Measurements from ENCODE around the gene ADM5. TPM values are rescaled to one million over a fixed set of nuclear protein-coding genes. Genes with fewer than 3 reads are reported as not detected.

ADM5 gene
- total and polyA plus RNA-seq, 5 donors from 2014 or later: 0.10 to 1.7 (median 0.34) TPM; not detected in 2

DNA sequence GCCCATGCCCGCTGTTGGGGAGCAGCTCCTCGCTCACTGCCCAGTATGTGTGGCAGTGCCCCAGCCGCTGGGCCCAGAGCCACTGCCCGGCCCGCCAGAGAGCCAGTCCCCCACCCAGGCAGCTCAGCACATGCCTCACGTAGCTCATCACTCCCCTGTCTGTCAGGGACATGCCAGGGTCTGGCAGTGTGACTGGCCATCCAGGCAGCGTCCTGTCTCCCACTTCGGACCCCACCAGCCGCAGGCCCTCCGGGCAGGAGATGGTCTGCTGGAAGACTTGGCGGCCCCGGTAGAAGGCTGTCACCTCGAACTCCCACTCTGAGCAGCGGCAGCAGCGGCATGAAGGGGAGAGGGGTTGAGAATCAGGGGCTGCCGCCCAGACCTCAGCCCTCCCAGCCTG lies 27.4 kb upstream of the ADM5 start:
- Mint-ChIP-seq H3K4me3 (peak overlapping the region in 2 of 4 donors; percentile 13 to 22), H3K36me3 (peaks cover 8% of the 10 kb centered on the region), H3K4me1 (peaks cover 0 to 62% (median 19%) of the 10 kb centered on the region in 4 donors), H3K9me3 (no peaks in the 10 kb centered on the region), H3K27me3 (peaks cover 6% of the 10 kb centered on the region), H3K27ac (peak overlapping the region in 2 of 3 donors; percentile 36 to 63)
- Histone ChIP-seq H3K36me3 (ENCODE audit: control insufficient read depth, insufficient read depth, low read length) (peaks cover 39% of the 10 kb centered on the region), H3K9me3 (ENCODE audit: control insufficient read depth in 2 of 2, low read length in 2 of 2) (no peaks in the 10 kb centered on the region), H3K27ac (ENCODE audit: insufficient read depth, low read length, poor library complexity, severe bottlenecking) (peak overlapping the region; percentile 87), H3K4me1 (ENCODE audit: control insufficient read depth, insufficient read depth, low read length, poor library complexity, severe bottlenecking) (peaks cover 38% of the 10 kb centered on the region), H3K27me3 (ENCODE audit: control insufficient read depth, insufficient read depth, low read length) (no peaks in the 10 kb centered on the region), H3K4me3 (ENCODE audit: low read depth, low read length) (no peak overlapping the region)
- ATAC-seq (ENCODE audit: low read depth in 2 of 2) (no peak), DNase-seq (no peak)

DNA sequence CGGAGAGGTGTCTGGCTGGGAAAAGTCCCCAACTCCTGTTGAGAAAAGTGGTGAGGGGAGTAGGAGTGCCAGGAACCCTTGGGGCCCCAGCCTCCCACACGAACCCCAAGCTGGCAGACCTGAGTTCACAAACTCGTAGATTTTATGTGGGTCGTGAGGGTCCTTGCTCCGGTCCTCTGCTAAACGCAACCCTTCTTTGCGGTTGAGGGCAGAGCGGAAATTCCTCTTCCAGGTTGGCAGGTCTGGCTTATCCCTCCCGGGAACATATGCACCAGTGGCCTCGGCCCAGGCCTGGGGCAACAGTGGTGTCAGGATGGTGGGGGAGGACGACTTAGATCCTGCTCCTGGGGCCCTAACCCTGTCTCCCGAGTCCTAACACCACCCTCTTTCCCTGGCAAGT lies 26.2 kb upstream of the ADM5 start:
- peaks cover 0 to 67% (median 21%) of the 10 kb centered on the region in 4 donors for H3K4me1 Mint-ChIP-seq
- peaks cover 38% of the 10 kb centered on the region for H3K4me1 ChIP-seq (ENCODE audit: control insufficient read depth, insufficient read depth, low read length, poor library complexity, severe bottlenecking)
- peaks cover 6% of the 10 kb centered on the region for H3K27me3 Mint-ChIP-seq
- peaks cover 6% of the 10 kb centered on the region for H3K36me3 Mint-ChIP-seq
- peak overlapping the region; percentile 83 for H3K4me3 ChIP-seq (ENCODE audit: low read depth, low read length)
- peaks cover 34% of the 10 kb centered on the region for H3K36me3 ChIP-seq (ENCODE audit: control insufficient read depth, insufficient read depth, low read length)
- H3K9me3 ChIP-seq (ENCODE audit: control insufficient read depth in 2 of 2, low read length in 2 of 2): no peaks in the 10 kb centered on the region
- peak overlapping the region in 2 of 3 donors; percentile 98 to 99 for H3K27ac Mint-ChIP-seq
- peak overlapping the region; percentile 87 for H3K27ac ChIP-seq (ENCODE audit: insufficient read depth, low read length, poor library complexity, severe bottlenecking)
- H3K27me3 ChIP-seq (ENCODE audit: control insufficient read depth, insufficient read depth, low read length): no peaks in the 10 kb centered on the region
- H3K9me3 Mint-ChIP-seq: no peaks in the 10 kb centered on the region
- DNase-seq (no peak), ATAC-seq (ENCODE audit: low read depth in 2 of 2) (no peak)
- peak overlapping the region in 3 of 4 donors; percentile 98 to 100 (median 99) for H3K4me3 Mint-ChIP-seq

DNA sequence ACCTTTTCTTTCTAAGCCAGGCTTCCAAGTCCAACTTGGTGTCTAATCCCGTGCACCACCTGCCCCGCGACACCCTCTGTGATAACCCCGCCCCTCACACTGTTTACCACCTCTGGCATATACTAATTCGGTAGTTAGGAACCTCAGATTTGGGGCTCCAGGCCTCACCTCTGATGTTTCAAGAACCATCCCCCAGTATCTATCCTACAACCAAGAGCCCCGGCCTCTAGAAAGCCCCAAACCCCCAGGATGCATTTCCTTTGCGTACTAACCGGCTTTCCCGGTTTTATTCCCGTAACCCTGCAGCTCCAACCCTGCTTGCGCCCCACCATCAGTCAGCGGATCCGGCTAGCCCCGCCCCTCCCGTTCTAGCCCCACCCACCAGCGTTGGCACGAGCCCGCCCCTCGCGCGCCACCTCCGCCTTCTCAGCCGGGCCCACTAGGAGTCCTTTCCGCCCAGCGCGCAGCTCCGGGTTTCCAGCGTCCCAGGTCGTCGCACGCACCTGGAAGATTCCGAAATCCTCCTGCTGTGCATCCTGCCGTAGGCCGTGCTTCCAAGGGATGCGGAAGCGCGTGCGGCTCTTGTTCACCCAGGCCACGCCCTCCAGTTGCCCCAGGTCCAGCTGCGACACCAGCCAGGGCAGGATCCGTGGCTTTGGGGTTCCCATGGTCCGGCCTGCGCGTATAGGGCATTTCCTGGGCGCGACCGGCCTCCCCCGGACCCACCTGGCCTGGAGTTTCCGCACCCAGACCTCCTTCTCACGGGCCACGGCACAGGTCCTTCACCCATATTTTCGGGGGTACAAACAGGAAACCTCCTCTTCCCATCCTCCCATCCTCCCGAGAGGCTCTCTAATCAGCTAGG lies 25.0 kb upstream of the ADM5 start:
- Mint-ChIP-seq H3K27ac (peak overlapping the region; percentile 97 to 99 (median 98)), H3K9me3 (no peaks in the 10 kb centered on the region), H3K4me1 (peaks cover 0 to 64% (median 21%) of the 10 kb centered on the region in 4 donors), H3K27me3 (peaks cover 6% of the 10 kb centered on the region), H3K4me3 (peak overlapping the region; percentile 93 to 100 (median 98)), H3K36me3 (peaks cover 6% of the 10 kb centered on the region)
- H3K27me3 ChIP-seq (ENCODE audit: control insufficient read depth, insufficient read depth, low read length): no peaks in the 10 kb centered on the region
- no peaks in the 10 kb centered on the region for H3K9me3 ChIP-seq (ENCODE audit: control insufficient read depth in 2 of 2, low read length in 2 of 2)
- H3K27ac ChIP-seq (ENCODE audit: insufficient read depth, low read length, poor library complexity, severe bottlenecking): peak overlapping the region; percentile 87
- peaks cover 38% of the 10 kb centered on the region for H3K4me1 ChIP-seq (ENCODE audit: control insufficient read depth, insufficient read depth, low read length, poor library complexity, severe bottlenecking)
- H3K4me3 ChIP-seq (ENCODE audit: low read depth, low read length): peak overlapping the region; percentile 98
- peak; percentile 87 to 90 (median 89) for DNase-seq
- peak; percentile 70 to 73 for ATAC-seq (ENCODE audit: low read depth in 2 of 2)
- peaks cover 27% of the 10 kb centered on the region for H3K36me3 ChIP-seq (ENCODE audit: control insufficient read depth, insufficient read depth, low read length)

DNA sequence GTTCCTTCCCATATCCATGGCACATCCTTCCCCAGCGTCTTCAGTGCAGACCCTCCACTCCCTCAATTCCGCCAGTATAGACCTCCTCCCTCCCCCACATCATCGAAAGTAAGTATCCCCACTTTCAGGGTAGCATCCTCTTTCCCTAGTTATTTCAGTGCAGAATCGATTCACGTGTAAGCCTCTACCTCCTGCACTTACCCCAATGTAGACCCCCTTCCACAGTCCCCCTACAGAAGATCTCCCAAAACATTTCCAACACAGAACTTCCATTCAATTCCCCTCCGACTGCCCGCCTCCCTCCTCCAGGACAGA lies 24.4 kb upstream of the ADM5 start:
- Histone ChIP-seq H3K4me3 (ENCODE audit: low read depth, low read length) (peak overlapping the region; percentile 98), H3K4me1 (ENCODE audit: control insufficient read depth, insufficient read depth, low read length, poor library complexity, severe bottlenecking) (peaks cover 38% of the 10 kb centered on the region), H3K9me3 (ENCODE audit: control insufficient read depth in 2 of 2, low read length in 2 of 2) (no peaks in the 10 kb centered on the region), H3K27me3 (ENCODE audit: control insufficient read depth, insufficient read depth, low read length) (no peaks in the 10 kb centered on the region), H3K27ac (ENCODE audit: insufficient read depth, low read length, poor library complexity, severe bottlenecking) (peak overlapping the region; percentile 87), H3K36me3 (ENCODE audit: control insufficient read depth, insufficient read depth, low read length) (peaks cover 26% of the 10 kb centered on the region)
- peak overlapping the region; percentile 93 to 100 (median 98) for H3K4me3 Mint-ChIP-seq
- peaks cover 10% of the 10 kb centered on the region for H3K36me3 Mint-ChIP-seq
- H3K27me3 Mint-ChIP-seq: peaks cover 6% of the 10 kb centered on the region
- DNase-seq (no peak), ATAC-seq (ENCODE audit: low read depth in 2 of 2) (no peak)
- H3K9me3 Mint-ChIP-seq: no peaks in the 10 kb centered on the region
- H3K27ac Mint-ChIP-seq: peak overlapping the region; percentile 97 to 99 (median 98)
- peaks cover 0 to 59% (median 22%) of the 10 kb centered on the region in 4 donors for H3K4me1 Mint-ChIP-seq

DNA sequence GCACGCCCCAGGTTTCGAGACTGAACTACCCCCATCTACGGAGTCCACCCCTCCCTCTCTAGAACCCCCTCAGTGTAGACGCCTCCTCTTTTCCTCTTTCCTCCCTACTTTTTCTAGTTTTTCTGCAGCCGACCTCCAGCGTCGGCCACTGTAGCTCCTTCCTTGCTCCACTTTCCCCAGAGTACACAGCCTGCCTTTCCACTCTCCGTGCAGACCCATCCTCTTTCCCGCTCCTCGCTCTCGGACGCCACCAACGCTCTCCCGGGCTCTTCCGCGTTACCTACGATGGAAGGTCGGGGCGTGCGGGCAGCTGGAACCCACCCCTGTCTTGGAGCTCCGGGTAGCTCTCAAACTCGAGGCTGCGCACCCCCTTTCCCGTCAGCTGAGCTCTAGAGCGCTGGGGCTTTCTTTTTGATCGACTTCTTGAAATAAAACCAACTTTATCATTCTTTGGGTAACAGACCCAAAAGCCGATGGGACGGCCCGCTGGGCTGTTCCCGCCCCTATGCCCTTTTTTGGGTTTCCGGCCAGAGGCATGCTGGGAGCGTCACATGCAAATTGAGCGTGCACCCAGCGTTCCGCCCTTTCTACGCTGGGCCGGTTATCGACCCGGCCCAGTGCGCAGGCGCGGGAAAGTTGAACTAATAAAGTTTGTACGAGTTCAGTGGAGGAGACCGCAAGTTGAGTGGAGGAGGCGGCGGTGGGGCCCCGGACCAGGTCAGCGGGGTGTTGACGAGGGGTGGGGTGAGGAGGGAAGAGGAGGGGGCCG lies 23.9 kb upstream of the ADM5 start, which contains the start of the genes BCL2L12 and IRF3:
TSS of gene BCL2L12 (plus strand) at position 583 of the 769 bp plus-strand sequence. CDS start 760 bp downstream, outside the sequence.
TSS of gene IRF3 (minus strand) at position 507 of the 769 bp plus-strand sequence. CDS start 1,019 bp downstream, outside the sequence.
- ATAC-seq (ENCODE audit: low read depth in 2 of 2): peak; percentile 82 to 86
- peaks cover 6% of the 10 kb centered on the region for H3K27me3 Mint-ChIP-seq
- Histone ChIP-seq H3K27me3 (ENCODE audit: control insufficient read depth, insufficient read depth, low read length) (no peaks in the 10 kb centered on the region), H3K4me1 (ENCODE audit: control insufficient read depth, insufficient read depth, low read length, poor library complexity, severe bottlenecking) (peaks cover 38% of the 10 kb centered on the region), H3K9me3 (ENCODE audit: control insufficient read depth in 2 of 2, low read length in 2 of 2) (no peaks in the 10 kb centered on the region), H3K27ac (ENCODE audit: insufficient read depth, low read length, poor library complexity, severe bottlenecking) (peak within 1 kb of the TSS; percentile 87), H3K36me3 (ENCODE audit: control insufficient read depth, insufficient read depth, low read length) (peaks cover 20% of the 10 kb centered on the region), H3K4me3 (ENCODE audit: low read depth, low read length) (peak within 1 kb of the TSS; percentile 98)
- peaks cover 0 to 54% (median 22%) of the 10 kb centered on the region in 4 donors for H3K4me1 Mint-ChIP-seq
- peak within 1 kb of the TSS; percentile 97 to 99 (median 98) for H3K27ac Mint-ChIP-seq
- no peaks in the 10 kb centered on the region for H3K9me3 Mint-ChIP-seq
- H3K36me3 Mint-ChIP-seq: peaks cover 10% of the 10 kb centered on the region
- H3K4me3 Mint-ChIP-seq: peak within 1 kb of the TSS; percentile 93 to 100 (median 98)
- DNase-seq: peak; percentile 97 to 99 (median 99)

DNA sequence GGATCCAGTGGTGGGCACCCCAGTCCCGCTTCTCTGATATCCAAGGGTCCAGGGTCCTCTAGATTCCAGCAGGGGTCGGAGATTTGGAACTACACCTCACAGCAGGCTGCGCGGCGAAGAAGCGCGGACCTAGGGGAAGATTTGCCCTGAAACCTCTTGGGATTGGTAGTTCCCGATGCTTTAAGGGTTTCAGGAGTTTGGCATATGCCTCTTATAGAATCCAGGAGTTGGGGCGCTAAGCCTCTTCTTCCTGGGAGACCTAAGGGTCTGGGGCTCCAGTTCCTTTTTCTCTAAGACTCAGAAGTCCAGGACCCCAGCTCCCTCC lies 23.3 kb upstream of the ADM5 start:
- Histone ChIP-seq H3K4me3 (ENCODE audit: low read depth, low read length) (peak overlapping the region; percentile 64), H3K27me3 (ENCODE audit: control insufficient read depth, insufficient read depth, low read length) (no peaks in the 10 kb centered on the region), H3K4me1 (ENCODE audit: control insufficient read depth, insufficient read depth, low read length, poor library complexity, severe bottlenecking) (peaks cover 38% of the 10 kb centered on the region), H3K9me3 (ENCODE audit: control insufficient read depth in 2 of 2, low read length in 2 of 2) (no peaks in the 10 kb centered on the region), H3K36me3 (ENCODE audit: control insufficient read depth, insufficient read depth, low read length) (peaks cover 16% of the 10 kb centered on the region), H3K27ac (ENCODE audit: insufficient read depth, low read length, poor library complexity, severe bottlenecking) (peak overlapping the region; percentile 87)
- H3K9me3 Mint-ChIP-seq: no peaks in the 10 kb centered on the region
- peaks cover 10% of the 10 kb centered on the region for H3K36me3 Mint-ChIP-seq
- peak overlapping the region; percentile 56 to 99 (median 98) for H3K27ac Mint-ChIP-seq
- no peak for DNase-seq
- peaks cover 0 to 54% (median 22%) of the 10 kb centered on the region in 4 donors for H3K4me1 Mint-ChIP-seq
- peak overlapping the region; percentile 93 to 100 (median 98) for H3K4me3 Mint-ChIP-seq
- ATAC-seq (ENCODE audit: low read depth in 2 of 2): peak in 1 of 2 donors; percentile 1
- H3K27me3 Mint-ChIP-seq: peaks cover 6% of the 10 kb centered on the region

DNA sequence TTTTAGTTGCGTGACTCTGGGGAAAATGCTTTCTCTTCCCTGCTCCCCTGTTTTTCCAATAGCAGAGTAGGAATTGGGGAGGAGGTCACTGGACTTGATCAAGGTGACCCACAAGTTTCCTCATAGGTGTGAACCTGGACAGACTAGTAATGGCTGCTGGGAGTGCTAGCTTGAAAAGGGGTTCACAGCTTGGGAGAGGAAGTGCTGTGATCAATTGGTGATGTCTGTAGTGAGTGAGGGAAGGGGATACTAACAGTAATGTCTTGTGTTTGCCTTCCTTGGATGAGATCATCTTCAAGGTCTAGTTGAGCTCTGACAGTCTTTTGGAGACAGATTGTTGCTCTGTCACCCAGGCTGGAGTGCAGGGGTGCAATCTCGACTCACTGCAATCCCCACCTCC lies 21.9 kb upstream of the ADM5 start:
- Mint-ChIP-seq H3K27me3 (peaks cover 6% of the 10 kb centered on the region), H3K4me3 (peak overlapping the region; percentile 44 to 98 (median 78)), H3K27ac (peak overlapping the region in 1 of 3 donors; percentile 98), H3K36me3 (peaks cover 10% of the 10 kb centered on the region), H3K4me1 (peaks cover 0 to 52% (median 29%) of the 10 kb centered on the region in 4 donors), H3K9me3 (no peaks in the 10 kb centered on the region)
- ATAC-seq (ENCODE audit: low read depth in 2 of 2): no peak
- H3K4me1 ChIP-seq (ENCODE audit: control insufficient read depth, insufficient read depth, low read length, poor library complexity, severe bottlenecking): peaks cover 39% of the 10 kb centered on the region
- no peak overlapping the region for H3K27ac ChIP-seq (ENCODE audit: insufficient read depth, low read length, poor library complexity, severe bottlenecking)
- peaks cover 5% of the 10 kb centered on the region for H3K36me3 ChIP-seq (ENCODE audit: control insufficient read depth, insufficient read depth, low read length)
- no peaks in the 10 kb centered on the region for H3K9me3 ChIP-seq (ENCODE audit: control insufficient read depth in 2 of 2, low read length in 2 of 2)
- H3K4me3 ChIP-seq (ENCODE audit: low read depth, low read length): no peak overlapping the region
- DNase-seq: no peak
- H3K27me3 ChIP-seq (ENCODE audit: control insufficient read depth, insufficient read depth, low read length): no peaks in the 10 kb centered on the region
